NT2/D1 (cell line): ENCODE measurements around the gene SIRT2.

Experiments used
- YY1 ChIP-seq: IDR thresholded peaks from 2 replicates; pipeline ENCODE4 v1.6.1; 2011; ENCODE audit not compliant: insufficient read length, insufficient read depth
- ZNF274 ChIP-seq: IDR thresholded peaks from 2 replicates; pipeline ENCODE4 v1.6.1; 2011; ENCODE audit warnings: mild to moderate bottlenecking, low read depth, low read length

DNA sequence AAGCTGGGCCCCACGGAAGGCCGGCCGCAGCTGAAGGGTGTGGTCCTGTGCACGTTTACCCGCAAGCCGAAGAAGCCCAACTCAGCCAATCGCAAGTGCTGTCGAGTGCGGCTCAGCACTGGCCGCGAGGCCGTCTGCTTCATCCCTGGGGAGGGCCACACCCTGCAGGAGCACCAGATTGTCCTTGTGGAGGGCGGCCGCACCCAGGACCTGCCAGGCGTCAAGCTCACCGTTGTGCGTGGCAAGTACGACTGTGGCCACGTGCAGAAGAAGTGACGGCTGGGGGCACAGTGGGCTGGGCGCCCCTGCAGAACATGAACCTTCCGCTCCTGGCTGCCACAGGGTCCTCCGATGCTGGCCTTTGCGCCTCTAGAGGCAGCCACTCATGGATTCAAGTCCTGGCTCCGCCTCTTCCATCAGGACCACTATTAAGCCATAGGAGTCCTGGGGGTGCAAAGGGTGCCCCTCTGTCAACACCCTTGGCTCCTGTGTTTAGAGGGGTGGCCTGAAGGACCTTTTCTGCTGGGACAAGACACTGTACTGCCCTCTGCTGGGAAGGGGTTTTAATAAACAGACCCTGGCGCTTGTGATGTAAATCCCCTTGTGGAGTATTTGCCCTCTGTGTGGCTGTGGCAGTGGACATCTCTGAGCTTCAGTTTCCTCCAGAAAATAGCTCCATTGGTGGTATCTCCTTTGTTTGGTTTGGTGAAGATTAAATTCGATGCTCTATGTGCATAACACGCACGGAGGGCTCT lies 33.2 kb upstream of the SIRT2 start:
- TF ChIP-seq ZNF274 (no peak), YY1 (no peak)
